ENCODE data around the gene FMNL3.

Gene FMNL3

GRCh38 chr12:49662998-49663843 is 44.0 kb downstream of the FMNL3 start:
- intact Hi-C loops (cut with DNase I) = no loop called here

GRCh38 chr12:49661746-49662145 is 45.5 kb downstream of the FMNL3 start:
- DNase-seq = no peak
- intact Hi-C loops (cut with DNase I) = no loop called here

More at GRCh38 chr12:49662998-49663843, 44.0 kb downstream of the FMNL3 start:
- peak in 27 of 42 donors; percentile 21 to 64 (median 41) for DNase-seq

GRCh38 chr12:49661191-49661590 is 46.0 kb downstream of the FMNL3 start:
- DNase-seq = no peak
- intact Hi-C loops (cut with DNase I) = no loop called here

- DNase-seq = no peak
- intact Hi-C loops (cut with DNase I) = no loop called here
Observed at GRCh38 chr12:49659753-49660152, 47.5 kb downstream of the FMNL3 start.

- intact Hi-C loops (cut with DNase I) = no loop called here
- DNase-seq = no peak
Observed at GRCh38 chr12:49658276-49658675, 48.9 kb downstream of the FMNL3 start.

- intact Hi-C loops (cut with DNase I) = no loop called here
- DNase-seq = no peak
Observed at GRCh38 chr12:49655595-49656236, 51.5 kb downstream of the FMNL3 start.

GRCh38 chr12:49654715-49655114 is 52.5 kb downstream of the FMNL3 start:
- DNase-seq = no peak

GRCh38 chr12:49652921-49653520 is 54.2 kb downstream of the FMNL3 start:
- intact Hi-C loops (cut with DNase I) = no loop called here
- no peak for DNase-seq

More at GRCh38 chr12:49654715-49655114, 52.5 kb downstream of the FMNL3 start:
- intact Hi-C loops (cut with DNase I) = no loop called here

- DNase-seq = no peak
- intact Hi-C loops (cut with DNase I) = no loop called here
Observed at GRCh38 chr12:49651855-49652254, 55.4 kb downstream of the FMNL3 start.

- intact Hi-C loops (cut with DNase I) = no loop called here
- DNase-seq = no peak
Observed at GRCh38 chr12:49649892-49650291, 57.3 kb downstream of the FMNL3 start.

GRCh38 chr12:49649445-49649844 is 57.8 kb downstream of the FMNL3 start:
- no peak for DNase-seq
- intact Hi-C loops (cut with DNase I) = no loop called here

GRCh38 chr12:49648712-49649003 is 58.5 kb downstream of the FMNL3 start:
- intact Hi-C loops (cut with DNase I) = no loop called here
- no peak for DNase-seq

GRCh38 chr12:49647827-49648711 is 59.1 kb downstream of the FMNL3 start:
- intact Hi-C loops (cut with DNase I) = no loop called here
- no peak for DNase-seq

GRCh38 chr12:49646871-49647654 is 60.1 kb downstream of the FMNL3 start:
- intact Hi-C loops (cut with DNase I) = no loop called here
- DNase-seq = no peak

GRCh38 chr12:49646331-49646830 is 60.8 kb downstream of the FMNL3 start:
- intact Hi-C loops (cut with DNase I) = no loop called here
- no peak for DNase-seq

GRCh38 chr12:49645146-49646039 is 61.8 kb downstream of the FMNL3 start:
- no peak for DNase-seq
- intact Hi-C loops (cut with DNase I) = loop anchor here (2.0 kb wide), 1 partner anchor 61 kb away; the partner anchor contains the start of gene FMNL3

GRCh38 chr12:49644620-49644994 is 62.6 kb downstream of the FMNL3 start:
- DNase-seq = peak; percentile 55 to 95 (median 87)
- intact Hi-C loops (cut with DNase I) = loop anchor here (2.0 kb wide), 1 partner anchor 62 kb away; the partner anchor contains the start of gene FMNL3
